Endodermal cell (in vitro differentiated cells): ENCODE results near the gene DCDC2. TPM values are rescaled to one million over a fixed set of nuclear protein-coding genes. Genes with fewer than 3 reads are reported as not detected.

ENCODE experiments used
- DNase-seq: peaks from one replicate; pipeline ENCODE4 v3.0.0-alpha.2; 2017
- H3K27ac ChIP-seq: 2 replicates; pipeline ENCODE4 v1.5.1; 2013; ENCODE audit warnings: mild to moderate bottlenecking, low read depth, low read length, moderate library complexity
- H3K27me3 ChIP-seq: 2 replicates; pipeline ENCODE4 v1.6.1; 2013; ENCODE audit warnings: mild to moderate bottlenecking, low read length, moderate library complexity; ENCODE audit not compliant: insufficient read depth, control insufficient read depth, poor library complexity, severe bottlenecking
- H3K36me3 ChIP-seq: 2 replicates; pipeline ENCODE4 v1.7.0; 2013; ENCODE audit warnings: mild to moderate bottlenecking, low read length, moderate library complexity; ENCODE audit not compliant: control insufficient read depth, insufficient read depth
- H3K4me1 ChIP-seq: one replicate; pipeline ENCODE4 v1.7.0; 2013; ENCODE audit warnings: low read length; ENCODE audit not compliant: control insufficient read depth, insufficient read depth
- H3K4me3 ChIP-seq: 2 replicates; pipeline ENCODE4 v1.5.1; 2013; ENCODE audit warnings: mild to moderate bottlenecking, low read length, moderate library complexity
- H3K9ac ChIP-seq: 2 replicates; pipeline ENCODE4 v1.6.1; 2013; ENCODE audit warnings: mild to moderate bottlenecking, low read length, moderate library complexity; ENCODE audit not compliant: poor library complexity, severe bottlenecking; ENCODE audit errors: extremely low read depth
- H3K9me3 ChIP-seq: 2 replicates; pipeline ENCODE4 v1.6.1; 2013; ENCODE audit warnings: mild to moderate bottlenecking, low read length, moderate library complexity; ENCODE audit not compliant: control insufficient read depth
- H3K27ac Mint-ChIP-seq: 2 replicates; pipeline ENCODE4 v1.8.0; 2020; ENCODE audit warnings: mixed read lengths
- H3K27me3 Mint-ChIP-seq: 2 replicates; pipeline ENCODE4 v1.8.0; 2021; ENCODE audit warnings: mild to moderate bottlenecking, mixed read lengths; ENCODE audit not compliant: insufficient read depth
- H3K36me3 Mint-ChIP-seq: 2 replicates; pipeline ENCODE4 v1.8.0; 2020; ENCODE audit warnings: low read depth, mixed read lengths
- H3K4me1 Mint-ChIP-seq: 2 replicates; pipeline ENCODE4 v1.8.0; 2020; ENCODE audit warnings: mixed read lengths
- H3K4me3 Mint-ChIP-seq: 2 replicates; pipeline ENCODE4 v1.8.0; 2020; ENCODE audit warnings: mild to moderate bottlenecking, moderate library complexity, mixed read lengths
- H3K9me3 Mint-ChIP-seq: 2 replicates; pipeline ENCODE4 v1.8.0; 2020; ENCODE audit warnings: mild to moderate bottlenecking, mixed read lengths
- WGBS, 2 experiments: methylation state at CpG; one replicate each; pipeline versions ENCODE4 v1.1.5 to v1.1.7; 2013; ENCODE audit warnings: missing lambda C conversion rate in 2 of 2, mixed read lengths in 1 of 2; ENCODE audit not compliant: insufficient coverage in 1 of 2, insufficient read length in 1 of 2; 5-methylcytosine and 5-hydroxymethylcytosine counted together
- total RNA-seq, 2 donors: library from RNA; stranded (reverse); fragmentation: NEBNext Ultra II Directional in 1 of 2; extraction: Animal tissue kit (Norgen Biotek cat#: 25700) in 1 of 2; gene quantifications; 2 replicates in 1 of 2; 3 replicates in 1 of 2; pipeline ENCODE4 v1.2.1, GENCODE V29; 2021
- TF ChIP-seq, protein P1 (sequence below): fragments of 200-600 bp; sonication (generic); conservative IDR thresholded peaks from 2 replicates; pipeline ENCODE4 v1.5.0; 2021; ENCODE audit warnings: antibody characterized with exemption, mild to moderate bottlenecking

DCDC2 gene
- total RNA-seq, 2 donors from 2014 or later, result 0.49 to 1.4 TPM

DNA sequence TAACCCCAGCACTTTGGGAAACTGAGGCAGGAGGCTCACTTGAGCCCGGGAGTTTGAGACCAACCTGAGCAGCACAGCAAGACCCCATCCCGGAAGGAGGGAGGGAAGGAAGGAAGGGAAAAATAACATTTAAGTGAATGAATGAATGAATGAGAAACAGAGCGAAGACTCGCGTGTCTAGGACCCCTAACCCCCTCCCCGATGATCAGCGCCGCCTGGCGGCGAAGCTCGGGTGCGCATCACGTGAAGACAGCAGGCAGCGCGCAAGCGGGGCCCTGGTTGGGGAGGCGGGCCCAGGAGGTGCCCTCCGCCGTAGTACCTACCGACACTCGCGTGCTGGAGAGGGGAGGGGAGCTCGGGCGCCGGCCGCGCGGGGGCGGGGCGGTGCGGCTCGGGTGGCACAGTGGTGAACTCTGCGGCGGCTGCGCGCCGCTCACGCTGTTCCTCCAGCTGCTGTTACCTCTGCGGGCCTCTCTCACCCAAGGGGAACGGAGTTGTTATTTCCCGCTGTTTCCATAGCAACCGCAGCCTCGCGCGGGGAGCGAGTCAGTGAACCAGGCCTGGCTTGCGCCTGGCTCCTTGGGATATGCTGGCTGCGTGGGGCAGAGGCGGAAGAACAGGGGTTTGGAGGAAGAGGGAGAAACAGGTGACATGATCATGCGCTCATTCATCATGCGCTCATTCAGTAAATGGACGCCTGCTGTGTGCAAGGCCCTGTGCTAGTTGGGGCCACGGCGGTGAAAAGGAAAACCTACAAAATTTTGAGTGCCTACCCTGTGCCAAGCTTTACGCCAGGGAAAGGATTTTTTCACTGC is 2.0 kb upstream of the DCDC2 start:
- peak; percentile 97 for DNase-seq
- H3K9me3 Mint-ChIP-seq, result no peaks in the 10 kb centered on the region
- peaks cover 38% of the 10 kb centered on the region for H3K27me3 ChIP-seq
- peak overlapping the region; percentile 77 for H3K4me3 ChIP-seq
- peaks cover 1% of the 10 kb centered on the region for H3K4me1 Mint-ChIP-seq
- peak overlapping the region; percentile 68 for H3K4me3 Mint-ChIP-seq
- H3K27me3 Mint-ChIP-seq, result peaks cover 37% of the 10 kb centered on the region
- H3K27ac Mint-ChIP-seq, result peak overlapping the region; percentile 84
- WGBS, 2 experiments, result 11 to 28% methylated on average over 15 to 55 of the region's 55 CpGs
- H3K9ac ChIP-seq, result peak overlapping the region; percentile 75
- H3K4me1 ChIP-seq, result no peaks in the 10 kb centered on the region
- H3K36me3 ChIP-seq, result no peaks in the 10 kb centered on the region
- TF ChIP-seq, protein P1, sequence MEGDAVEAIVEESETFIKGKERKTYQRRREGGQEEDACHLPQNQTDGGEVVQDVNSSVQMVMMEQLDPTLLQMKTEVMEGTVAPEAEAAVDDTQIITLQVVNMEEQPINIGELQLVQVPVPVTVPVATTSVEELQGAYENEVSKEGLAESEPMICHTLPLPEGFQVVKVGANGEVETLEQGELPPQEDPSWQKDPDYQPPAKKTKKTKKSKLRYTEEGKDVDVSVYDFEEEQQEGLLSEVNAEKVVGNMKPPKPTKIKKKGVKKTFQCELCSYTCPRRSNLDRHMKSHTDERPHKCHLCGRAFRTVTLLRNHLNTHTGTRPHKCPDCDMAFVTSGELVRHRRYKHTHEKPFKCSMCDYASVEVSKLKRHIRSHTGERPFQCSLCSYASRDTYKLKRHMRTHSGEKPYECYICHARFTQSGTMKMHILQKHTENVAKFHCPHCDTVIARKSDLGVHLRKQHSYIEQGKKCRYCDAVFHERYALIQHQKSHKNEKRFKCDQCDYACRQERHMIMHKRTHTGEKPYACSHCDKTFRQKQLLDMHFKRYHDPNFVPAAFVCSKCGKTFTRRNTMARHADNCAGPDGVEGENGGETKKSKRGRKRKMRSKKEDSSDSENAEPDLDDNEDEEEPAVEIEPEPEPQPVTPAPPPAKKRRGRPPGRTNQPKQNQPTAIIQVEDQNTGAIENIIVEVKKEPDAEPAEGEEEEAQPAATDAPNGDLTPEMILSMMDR, result peak; percentile 100
- H3K9me3 ChIP-seq, result no peaks in the 10 kb centered on the region
- no peaks in the 10 kb centered on the region for H3K36me3 Mint-ChIP-seq
- peak overlapping the region; percentile 38 for H3K27ac ChIP-seq

DNA sequence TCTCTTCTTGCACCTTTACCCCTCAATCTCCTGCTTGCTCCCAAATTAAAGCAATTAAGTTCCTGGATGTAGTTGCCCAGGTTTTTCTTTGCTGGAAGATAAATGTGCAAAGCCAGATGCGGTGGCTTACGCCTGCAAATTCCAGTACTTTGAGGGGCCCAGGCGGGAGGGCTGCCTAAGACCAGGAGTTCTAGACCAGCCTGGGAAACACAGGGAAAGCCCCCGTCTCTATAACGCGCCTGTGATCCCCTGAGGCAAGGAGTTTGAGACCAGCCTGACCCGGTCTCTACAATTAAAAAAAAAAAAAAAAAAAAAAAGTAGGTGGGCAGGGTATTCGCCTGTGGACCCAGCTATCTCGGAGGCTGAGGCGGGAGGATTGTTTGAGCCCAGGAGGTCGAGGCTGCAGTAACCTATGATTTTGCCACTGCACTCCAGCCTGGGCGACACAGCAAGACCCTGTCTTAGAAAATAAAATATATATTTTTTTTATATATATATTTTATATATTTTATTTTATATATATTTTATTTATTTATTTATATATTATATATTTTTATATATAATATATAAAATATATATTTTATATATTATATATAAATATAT is 461 bp upstream of the DCDC2 start:
- Mint-ChIP-seq H3K4me1 (peaks cover 1% of the 10 kb centered on the region), H3K36me3 (no peaks in the 10 kb centered on the region), H3K4me3 (peak overlapping the region; percentile 63), H3K9me3 (no peaks in the 10 kb centered on the region), H3K27ac (no peak overlapping the region), H3K27me3 (peaks cover 40% of the 10 kb centered on the region)
- Histone ChIP-seq H3K9ac (no peak overlapping the region), H3K4me3 (peak overlapping the region; percentile 73), H3K9me3 (no peaks in the 10 kb centered on the region), H3K27me3 (peaks cover 38% of the 10 kb centered on the region), H3K36me3 (no peaks in the 10 kb centered on the region), H3K4me1 (no peaks in the 10 kb centered on the region), H3K27ac (no peak overlapping the region)
- DNase-seq, result no peak
- TF ChIP-seq, protein P1, result no peak
- WGBS, 2 experiments, result 80% methylated on average over 3 to 11 of the region's 12 CpGs

- Mint-ChIP-seq H3K27ac (no peak overlapping the region), H3K9me3 (no peaks in the 10 kb centered on the region), H3K4me1 (peaks cover 1% of the 10 kb centered on the region), H3K36me3 (no peaks in the 10 kb centered on the region), H3K4me3 (no peak overlapping the region), H3K27me3 (peaks cover 40% of the 10 kb centered on the region)
- 72 to 73% methylated on average over 4 of the region's 5 CpGs for WGBS, 2 experiments
- Histone ChIP-seq H3K9ac (no peak overlapping the region), H3K27me3 (peaks cover 38% of the 10 kb centered on the region), H3K4me3 (no peak overlapping the region), H3K4me1 (no peaks in the 10 kb centered on the region), H3K36me3 (no peaks in the 10 kb centered on the region), H3K27ac (no peak overlapping the region), H3K9me3 (no peaks in the 10 kb centered on the region)
- TF ChIP-seq, protein P1, result no peak
- no peak for DNase-seq
Measured at GRCh38 chr6:24356310-24356973, 1.4 kb downstream of the DCDC2 start.
